ENCODE results near the gene ZNF415.

DNA sequence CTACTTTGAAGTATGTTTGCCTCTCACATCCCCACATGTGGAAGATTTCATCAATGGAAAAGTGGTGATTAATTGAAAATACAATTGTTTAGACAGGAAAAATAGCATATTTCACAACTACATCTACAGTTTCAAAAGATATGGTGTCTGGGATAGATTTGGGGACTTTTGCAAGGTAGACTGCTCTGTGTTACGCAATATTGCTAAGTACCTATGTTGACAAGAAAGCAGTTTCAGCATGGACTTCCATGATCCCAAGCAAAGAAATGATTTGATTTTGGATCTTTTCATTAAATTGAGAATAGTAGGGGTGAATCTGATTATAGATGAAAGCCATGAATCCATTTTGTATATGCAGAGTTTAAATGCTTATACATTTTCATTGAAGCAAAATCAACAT lies 40.0 kb downstream of the ZNF415 start:
- TF ChIP-seq POLR2A (IDR thresholded peaks at IDR 0.05), result no peak
- no peak for TF ChIP-seq CTCF (IDR thresholded peaks at IDR 0.05)
